PFSK-1 (cell line): Measurements from ENCODE around the gene IZUMO2.

Source experiments
- FOXP2 ChIP-seq: optimal IDR thresholded peaks from 2 replicates; pipeline ENCODE3; 2011; ENCODE audit warnings: borderline replicate concordance, control low read depth, inconsistent platforms; ENCODE audit not compliant: insufficient read depth; ENCODE audit errors: extremely low read length, extremely low read depth
- POLR2AphosphoS5 ChIP-seq: IDR thresholded peaks from 2 replicates; pipeline ENCODE4 v1.6.1; 2012; ENCODE audit warnings: low read depth, mild to moderate bottlenecking, control low read depth, low read length, moderate library complexity
- SIN3A ChIP-seq: IDR thresholded peaks from 2 replicates; pipeline ENCODE4 v1.6.1; 2012; ENCODE audit warnings: mild to moderate bottlenecking, low read length, moderate library complexity, borderline replicate concordance; ENCODE audit not compliant: insufficient read depth
- TAF1 ChIP-seq: IDR thresholded peaks from 2 replicates; pipeline ENCODE4 v1.6.1; 2012; ENCODE audit warnings: low read length, control low read depth, borderline replicate concordance; ENCODE audit not compliant: insufficient read depth
- TF ChIP-seq, protein P1 (sequence below), 2 experiments: IDR thresholded peaks; 2 replicates each; pipeline versions ENCODE4 v1.6.1 to v1.8.0; 2011 to 2012; ENCODE audit warnings: low read depth in 2 of 2, low read length in 2 of 2, control low read depth in 1 of 2, inconsistent platforms in 1 of 2, mild to moderate bottlenecking in 1 of 2, moderate library complexity in 1 of 2; ENCODE audit not compliant: insufficient read depth in 1 of 2

Gene IZUMO2

GRCh38 chr19:50202962-50203280 is 39.8 kb upstream of the IZUMO2 start:
- TF ChIP-seq, protein P1, sequence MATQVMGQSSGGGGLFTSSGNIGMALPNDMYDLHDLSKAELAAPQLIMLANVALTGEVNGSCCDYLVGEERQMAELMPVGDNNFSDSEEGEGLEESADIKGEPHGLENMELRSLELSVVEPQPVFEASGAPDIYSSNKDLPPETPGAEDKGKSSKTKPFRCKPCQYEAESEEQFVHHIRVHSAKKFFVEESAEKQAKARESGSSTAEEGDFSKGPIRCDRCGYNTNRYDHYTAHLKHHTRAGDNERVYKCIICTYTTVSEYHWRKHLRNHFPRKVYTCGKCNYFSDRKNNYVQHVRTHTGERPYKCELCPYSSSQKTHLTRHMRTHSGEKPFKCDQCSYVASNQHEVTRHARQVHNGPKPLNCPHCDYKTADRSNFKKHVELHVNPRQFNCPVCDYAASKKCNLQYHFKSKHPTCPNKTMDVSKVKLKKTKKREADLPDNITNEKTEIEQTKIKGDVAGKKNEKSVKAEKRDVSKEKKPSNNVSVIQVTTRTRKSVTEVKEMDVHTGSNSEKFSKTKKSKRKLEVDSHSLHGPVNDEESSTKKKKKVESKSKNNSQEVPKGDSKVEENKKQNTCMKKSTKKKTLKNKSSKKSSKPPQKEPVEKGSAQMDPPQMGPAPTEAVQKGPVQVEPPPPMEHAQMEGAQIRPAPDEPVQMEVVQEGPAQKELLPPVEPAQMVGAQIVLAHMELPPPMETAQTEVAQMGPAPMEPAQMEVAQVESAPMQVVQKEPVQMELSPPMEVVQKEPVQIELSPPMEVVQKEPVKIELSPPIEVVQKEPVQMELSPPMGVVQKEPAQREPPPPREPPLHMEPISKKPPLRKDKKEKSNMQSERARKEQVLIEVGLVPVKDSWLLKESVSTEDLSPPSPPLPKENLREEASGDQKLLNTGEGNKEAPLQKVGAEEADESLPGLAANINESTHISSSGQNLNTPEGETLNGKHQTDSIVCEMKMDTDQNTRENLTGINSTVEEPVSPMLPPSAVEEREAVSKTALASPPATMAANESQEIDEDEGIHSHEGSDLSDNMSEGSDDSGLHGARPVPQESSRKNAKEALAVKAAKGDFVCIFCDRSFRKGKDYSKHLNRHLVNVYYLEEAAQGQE (IDR thresholded peaks at IDR 0.05; ENCODE audit: insufficient read depth in 1 of 2, low read depth in 2 of 2, low read length in 2 of 2): no peak
- TF ChIP-seq POLR2AphosphoS5: no peak
- no peak for TF ChIP-seq TAF1

- TF ChIP-seq FOXP2: no peak
- TF ChIP-seq, protein P1 (IDR thresholded peaks at IDR 0.05; ENCODE audit: insufficient read depth in 1 of 2, low read depth in 2 of 2, low read length in 2 of 2): no peak
- no peak for TF ChIP-seq SIN3A
- no peak for TF ChIP-seq TAF1
- TF ChIP-seq POLR2AphosphoS5: no peak
These were observed 39.3 kb upstream of the IZUMO2 start for GRCh38 chr19:50202386-50202785.

DNA sequence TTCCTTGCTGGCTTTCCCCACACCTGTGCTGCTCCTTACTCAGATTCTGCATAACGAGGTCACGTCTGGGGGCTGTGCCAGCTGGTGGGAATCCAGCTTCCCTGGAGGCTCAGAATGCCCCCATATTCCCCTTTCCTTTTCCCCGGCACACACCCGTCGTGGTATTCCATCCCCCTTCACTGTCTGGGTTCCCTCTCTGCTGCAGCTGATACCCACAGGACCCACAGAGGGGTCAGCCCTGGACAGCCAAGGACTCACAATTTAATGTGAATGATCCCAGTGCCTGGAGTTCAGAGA is 36.1 kb upstream of the IZUMO2 start:
- TF ChIP-seq SIN3A: no peak
- TF ChIP-seq, protein P1 (IDR thresholded peaks at IDR 0.05; ENCODE audit: insufficient read depth in 1 of 2, low read depth in 2 of 2, low read length in 2 of 2): no peak
- no peak for TF ChIP-seq TAF1
- TF ChIP-seq POLR2AphosphoS5: no peak
- no peak for TF ChIP-seq FOXP2

- TF ChIP-seq POLR2AphosphoS5: no peak
- TF ChIP-seq SIN3A: no peak
- TF ChIP-seq, protein P1 (IDR thresholded peaks at IDR 0.05; ENCODE audit: insufficient read depth in 1 of 2, low read depth in 2 of 2, low read length in 2 of 2): no peak
- no peak for TF ChIP-seq TAF1
- no peak for TF ChIP-seq FOXP2
These were observed 35.6 kb upstream of the IZUMO2 start for GRCh38 chr19:50198431-50199258.

GRCh38 chr19:50197348-50197747 is 34.3 kb upstream of the IZUMO2 start:
- TF ChIP-seq SIN3A (no peak), TAF1 (no peak), FOXP2 (no peak), POLR2AphosphoS5 (no peak)
- TF ChIP-seq, protein P1 (IDR thresholded peaks at IDR 0.05; ENCODE audit: insufficient read depth in 1 of 2, low read depth in 2 of 2, low read length in 2 of 2): no peak
